Fibroblast of skin of right quadriceps (primary cell): ENCODE results near the gene SLC39A8.

Source experiments
- DNase-seq: peaks from one replicate; pipeline ENCODE4 v3.0.0-alpha.2; 2013

SLC39A8 gene

GRCh38 chr4:102219129-102219528 is 126.2 kb downstream of the SLC39A8 start:
- no peak for DNase-seq

GRCh38 chr4:102218656-102219055 is 126.6 kb downstream of the SLC39A8 start:
- DNase-seq: no peak

DNA sequence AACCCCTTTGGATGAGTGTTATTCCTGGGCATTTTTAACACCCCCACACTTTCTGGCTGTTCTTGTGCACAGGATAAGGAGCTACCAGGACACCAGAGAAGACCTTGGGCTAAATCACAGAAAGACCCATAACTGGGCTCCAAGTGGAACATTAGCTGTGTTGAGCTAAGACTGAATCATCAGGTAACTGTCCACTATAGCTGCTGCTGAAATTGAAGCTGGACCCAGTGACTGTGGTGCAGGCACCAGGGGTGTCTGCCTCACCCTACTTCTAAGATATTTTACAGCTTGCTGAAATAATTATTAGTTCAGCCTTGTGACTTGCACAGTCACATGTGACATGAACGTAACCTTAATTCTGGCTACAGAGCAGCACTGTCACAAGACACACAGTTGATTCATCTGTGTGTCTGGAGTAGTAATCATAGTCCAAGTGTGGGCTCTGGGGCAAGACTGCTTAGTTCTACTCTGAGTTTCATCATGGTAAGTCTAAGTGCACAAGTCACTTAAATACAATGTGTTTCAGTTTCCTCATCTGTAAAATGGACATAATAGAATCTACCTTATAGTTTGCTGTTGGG is 127.4 kb downstream of the SLC39A8 start:
- DNase-seq: no peak

- no peak for DNase-seq
These were observed 127.9 kb downstream of the SLC39A8 start for GRCh38 chr4:102217345-102217744.

GRCh38 chr4:102216666-102217065 is 128.6 kb downstream of the SLC39A8 start:
- no peak for DNase-seq

DNA sequence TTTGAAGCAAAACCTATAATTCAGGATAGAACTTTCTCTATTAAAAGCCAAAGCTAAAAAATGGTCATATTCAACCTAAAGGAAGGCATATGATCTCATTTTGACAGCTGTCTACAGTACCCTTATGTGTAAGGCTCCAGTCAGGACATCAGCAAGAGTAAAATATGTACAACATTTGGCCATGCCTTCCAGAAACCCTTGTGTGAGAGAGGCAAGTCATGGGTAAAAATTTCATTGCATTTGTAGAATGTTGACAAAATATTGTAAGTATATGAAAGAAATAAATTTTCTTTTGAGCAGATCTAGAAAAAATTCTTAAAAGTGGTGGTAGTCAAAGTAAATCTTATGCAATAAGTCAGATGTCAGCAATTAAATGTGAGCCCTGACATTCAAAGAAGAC is 132.3 kb downstream of the SLC39A8 start:
- no peak for DNase-seq
